Prostate gland (tissue), 2 donors: ENCODE data around the gene TPRG1L. TPM values are rescaled to one million over a fixed set of nuclear protein-coding genes. Genes with fewer than 3 reads are reported as not detected.
A peak's percentile ranks its signal among the peaks of the same experiment; 100 is the strongest.
"Not testable (repeated sequence)": the region's sequence is repeated elsewhere in the genome, so short reads cannot be mapped to it uniquely, and the experiment has no call there.

ENCODE experiments used
- DNase-seq: peaks from one replicate; pipeline ENCODE4 v3.0.0-alpha.2; 2019; ENCODE audit warnings: low spot score
- H3K27ac ChIP-seq, 2 donors: fragments of 200-600 bp; sonication (generic); 2 replicates each; pipeline ENCODE4 v1.5.1; 2017 to 2019
- H3K27me3 ChIP-seq: fragments of 200-600 bp; sonication (generic); replicated peaks from 2 replicates; pipeline ENCODE4 v1.5.1; 2019; ENCODE audit not compliant: insufficient read depth
- H3K36me3 ChIP-seq, 2 donors: fragments of 200-600 bp; sonication (generic); 1 replicate in 1 of 2; 2 replicates in 1 of 2; pipeline versions ENCODE4 v1.5.1 to v1.8.1; 2017 to 2019
- H3K4me1 ChIP-seq: fragments of 200-600 bp; sonication (generic); replicated peaks from 2 replicates; pipeline ENCODE4 v1.5.1; 2019
- H3K4me3 ChIP-seq, 2 donors: fragments of 200-600 bp; sonication (generic); 2 replicates each; pipeline ENCODE4 v1.5.1; 2017 to 2019
- H3K9me3 ChIP-seq: fragments of 200-600 bp; sonication (generic); 2 replicates; pipeline ENCODE4 v1.5.1; 2017
- POLR2A ChIP-seq: fragments of 450-650 bp; IDR thresholded peaks from one replicate; pipeline ENCODE4 v1.6.1; 2016; ENCODE audit warnings: antibody characterized with exemption, mild to moderate bottlenecking
- POLR2AphosphoS5 ChIP-seq: sonication (generic); formaldehyde crosslinking; IDR thresholded peaks from one replicate; pipeline ENCODE4 v1.6.1; 2017; ENCODE audit warnings: antibody characterized with exemption
- WGBS: methylation state at CpG from one replicate; pipeline ENCODE4 v1.1.5; 2018; 5-methylcytosine and 5-hydroxymethylcytosine counted together
- intact Hi-C: fragments of 100-400 bp; cut with DNase I; formaldehyde crosslinking; loops from one replicate; pipeline ENCODE4 v1.14.2; 2022
- total RNA-seq, 2 donors: library from RNA; depleted of rRNA; stranded (reverse); fragments of >200 nt; gene quantifications; one replicate each; pipeline ENCODE4 v1.1.0, GENCODE V29; 2016
- TF ChIP-seq, protein P1 (sequence below), 4 experiments: fragments of 200-600 bp in 2 of 4; fragments of 450-650 bp in 2 of 4; sonication (generic) in 2 of 4; IDR thresholded peaks; 1 replicate in 3 of 4; 2 replicates in 1 of 4; pipeline ENCODE4 v1.5.1; 2016 to 2019; ENCODE audit warnings: antibody characterized with exemption in 4 of 4, mild to moderate bottlenecking in 2 of 4, moderate library complexity in 2 of 4

Gene TPRG1L
- total RNA-seq: 10 to 100 TPM; 26.4 to 35.0 TPM

- H3K27me3 ChIP-seq: no peaks in the 10 kb centered on the region
- H3K4me3 ChIP-seq: peak within 1 kb of the TSS; percentile 72 to 95
- H3K9me3 ChIP-seq: no peaks in the 10 kb centered on the region
- peak; percentile 99 for DNase-seq
- peaks cover 0 to 6% of the 10 kb centered on the region in 2 donors for H3K36me3 ChIP-seq
- peak; percentile 97 for TF ChIP-seq POLR2AphosphoS5
- TF ChIP-seq POLR2A: peak; percentile 44
- TF ChIP-seq, protein P1, sequence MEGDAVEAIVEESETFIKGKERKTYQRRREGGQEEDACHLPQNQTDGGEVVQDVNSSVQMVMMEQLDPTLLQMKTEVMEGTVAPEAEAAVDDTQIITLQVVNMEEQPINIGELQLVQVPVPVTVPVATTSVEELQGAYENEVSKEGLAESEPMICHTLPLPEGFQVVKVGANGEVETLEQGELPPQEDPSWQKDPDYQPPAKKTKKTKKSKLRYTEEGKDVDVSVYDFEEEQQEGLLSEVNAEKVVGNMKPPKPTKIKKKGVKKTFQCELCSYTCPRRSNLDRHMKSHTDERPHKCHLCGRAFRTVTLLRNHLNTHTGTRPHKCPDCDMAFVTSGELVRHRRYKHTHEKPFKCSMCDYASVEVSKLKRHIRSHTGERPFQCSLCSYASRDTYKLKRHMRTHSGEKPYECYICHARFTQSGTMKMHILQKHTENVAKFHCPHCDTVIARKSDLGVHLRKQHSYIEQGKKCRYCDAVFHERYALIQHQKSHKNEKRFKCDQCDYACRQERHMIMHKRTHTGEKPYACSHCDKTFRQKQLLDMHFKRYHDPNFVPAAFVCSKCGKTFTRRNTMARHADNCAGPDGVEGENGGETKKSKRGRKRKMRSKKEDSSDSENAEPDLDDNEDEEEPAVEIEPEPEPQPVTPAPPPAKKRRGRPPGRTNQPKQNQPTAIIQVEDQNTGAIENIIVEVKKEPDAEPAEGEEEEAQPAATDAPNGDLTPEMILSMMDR (IDR thresholded peaks at IDR 0.05): no peak
- under 1% methylated on average over 78 of the region's 108 CpGs for WGBS
- intact Hi-C loops: no loop called here
- peak within 1 kb of the TSS; percentile 64 to 83 for H3K27ac ChIP-seq
- H3K4me1 ChIP-seq: peaks cover 13% of the 10 kb centered on the region
Measured at GRCh38 chr1:3624200-3625136, at the start of gene TPRG1L. TPRG1L (plus strand) TSS chr1:3625015; CDS start chr1:3625073, 58 bp downstream.

DNA sequence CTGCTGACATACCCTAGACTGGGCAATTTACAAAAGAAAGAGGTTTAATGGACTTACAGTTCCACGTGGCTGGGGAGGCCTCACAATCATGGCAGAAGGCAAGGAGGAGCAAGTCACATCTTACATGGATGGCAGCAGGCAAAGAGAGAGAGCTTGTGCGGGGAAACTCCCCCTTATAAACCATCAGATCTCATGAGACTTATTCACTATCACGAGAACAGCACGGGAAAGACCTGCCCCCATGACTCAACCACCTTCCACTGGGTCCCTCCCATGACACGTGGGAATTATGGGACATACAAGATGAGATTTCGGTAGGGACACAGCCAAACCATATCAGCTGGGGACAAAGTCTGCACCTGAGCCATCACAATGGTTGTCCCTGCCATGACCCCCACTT is 49.3 kb upstream of the TPRG1L start:
- H3K4me3 ChIP-seq, H3K36me3 ChIP-seq, H3K4me1 ChIP-seq, H3K27ac ChIP-seq, intact Hi-C loops, H3K27me3 ChIP-seq, H3K9me3 ChIP-seq, DNase-seq: not testable (repeated sequence)
- WGBS: 85% methylated on average over 6 of the region's 6 CpGs

DNA sequence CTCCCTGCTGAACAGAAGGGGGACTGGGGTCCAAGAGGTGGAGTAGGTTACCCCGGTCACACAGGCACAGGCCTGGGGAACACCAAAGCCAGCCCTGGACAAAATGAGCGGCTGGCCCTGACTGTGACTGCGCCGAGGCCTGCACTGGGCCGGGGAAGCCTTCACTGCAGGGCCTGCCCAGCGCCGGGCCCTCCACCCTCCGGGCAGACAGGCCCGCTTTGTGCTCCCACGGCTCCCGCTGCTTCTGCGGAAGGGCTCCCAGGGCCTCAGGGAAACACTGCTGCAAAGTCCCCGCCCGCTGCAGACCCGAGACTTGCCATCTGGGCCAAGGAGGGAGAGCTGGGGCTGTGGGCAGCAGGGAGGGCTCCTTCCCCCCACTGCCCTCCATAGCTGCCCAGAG is 48.8 kb upstream of the TPRG1L start:
- Histone ChIP-seq H3K27ac (no peak overlapping the region), H3K9me3 (no peaks in the 10 kb centered on the region), H3K4me3 (no peak overlapping the region), H3K4me1 (no peaks in the 10 kb centered on the region), H3K36me3 (no peaks in the 10 kb centered on the region), H3K27me3 (no peaks in the 10 kb centered on the region)
- DNase-seq: no peak
- no peak for TF ChIP-seq POLR2AphosphoS5
- TF ChIP-seq, protein P1 (IDR thresholded peaks at IDR 0.05): no peak
- no peak for TF ChIP-seq POLR2A
- intact Hi-C loops: no loop called here
- 87% methylated on average over 15 of the region's 15 CpGs for WGBS

DNA sequence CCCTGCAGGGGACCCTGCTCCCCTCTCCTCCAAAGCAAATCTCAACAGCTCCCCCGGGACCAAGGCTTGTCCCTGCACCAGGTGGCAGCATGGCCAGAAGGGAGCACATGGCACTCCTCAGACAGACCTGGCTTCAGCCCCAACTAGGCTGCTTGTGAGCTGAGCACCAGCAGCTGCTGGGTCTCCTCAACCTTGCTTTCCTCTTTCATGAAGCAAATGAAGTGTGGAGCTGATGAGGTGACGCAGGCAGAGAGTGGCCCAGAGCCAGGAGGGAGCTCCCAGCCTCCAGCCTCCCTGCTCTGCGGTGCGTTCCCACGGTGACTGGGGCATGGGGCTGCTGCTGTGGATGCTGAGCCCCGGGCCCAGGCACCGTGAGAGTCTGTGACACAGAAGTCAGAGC is 47.5 kb upstream of the TPRG1L start:
- intact Hi-C loops: no loop called here
- H3K9me3 ChIP-seq: no peaks in the 10 kb centered on the region
- H3K36me3 ChIP-seq: no peaks in the 10 kb centered on the region
- H3K27me3 ChIP-seq: no peaks in the 10 kb centered on the region
- no peak for DNase-seq
- TF ChIP-seq POLR2AphosphoS5 (no peak), POLR2A (no peak)
- TF ChIP-seq, protein P1 (IDR thresholded peaks at IDR 0.05): no peak
- 56% methylated on average over 7 of the region's 7 CpGs for WGBS
- H3K27ac ChIP-seq: no peak overlapping the region
- H3K4me1 ChIP-seq: no peaks in the 10 kb centered on the region
- H3K4me3 ChIP-seq: no peak overlapping the region

- no peaks in the 10 kb centered on the region for H3K9me3 ChIP-seq
- 84% methylated on average over 27 of the region's 27 CpGs for WGBS
- H3K27ac ChIP-seq: no peak overlapping the region
- DNase-seq: no peak
- TF ChIP-seq POLR2AphosphoS5 (no peak), POLR2A (no peak)
- TF ChIP-seq, protein P1 (IDR thresholded peaks at IDR 0.05): no peak
- H3K36me3 ChIP-seq: no peaks in the 10 kb centered on the region
- H3K4me1 ChIP-seq: no peaks in the 10 kb centered on the region
- intact Hi-C loops: no loop called here
- no peaks in the 10 kb centered on the region for H3K27me3 ChIP-seq
- no peak overlapping the region for H3K4me3 ChIP-seq
Measured at GRCh38 chr1:3577711-3578432, 46.9 kb upstream of the TPRG1L start.
